Measurements from ENCODE around the gene HSPG2. TPM values are rescaled to one million over a fixed set of nuclear protein-coding genes. Genes with fewer than 3 reads are reported as not detected.
A peak's percentile ranks its signal among the peaks of the same experiment; 100 is the strongest.

Gene HSPG2
- total and polyA plus RNA-seq, 9 of the 15 experiments (the other 6 are each of a cell fraction or from before 2014, with no cell fraction given): 0.14 to 160 (median 15.7) TPM

- Histone ChIP-seq H3K27ac (ENCODE audit: extremely low read depth, low read depth, low read length) (no peak overlapping the region), H3K27me3 (ENCODE audit: control insufficient read depth in 2 of 2, insufficient read depth in 2 of 2, low read length in 2 of 2) (no peaks in the 10 kb centered on the region), H3K9me1 (ENCODE audit: control insufficient read depth, insufficient read depth, low read length) (no peaks in the 10 kb centered on the region), H3K9me3 (replicated peaks; ENCODE audit: control insufficient read depth, insufficient read depth, low read depth, low read length) (no peaks in the 10 kb centered on the region), H4K20me1 (replicated peaks; ENCODE audit: control insufficient read depth, insufficient read depth, low read length) (no peaks in the 10 kb centered on the region), H3K79me2 (ENCODE audit: control insufficient read depth, insufficient read depth, low read length) (no peaks in the 10 kb centered on the region), H2AFZ (ENCODE audit: low read depth, low read length) (0 out of 2 replicates have a peak overlapping the region, but pooled peaks have one; percentile 34), H3K4me1 (replicated peaks in 1 of 2; ENCODE audit: control insufficient read depth in 2 of 2, insufficient read depth in 2 of 2, low read length in 2 of 2) (peaks cover 5 to 26% of the 10 kb centered on the region in 2 experiments), H3K9ac (ENCODE audit: insufficient read depth in 1 of 2, low read depth in 2 of 2, low read length in 2 of 2) (no peak overlapping the region), H3K4me2 (ENCODE audit: insufficient read depth, low read length) (no peak overlapping the region), H3K4me3 (no peak overlapping the region), H3K36me3 (ENCODE audit: control insufficient read depth, insufficient read depth, low read length) (peaks cover under 1% of the 10 kb centered on the region; the same call in 1 of the 3 replicates)
- TF ChIP-seq, protein P1, sequence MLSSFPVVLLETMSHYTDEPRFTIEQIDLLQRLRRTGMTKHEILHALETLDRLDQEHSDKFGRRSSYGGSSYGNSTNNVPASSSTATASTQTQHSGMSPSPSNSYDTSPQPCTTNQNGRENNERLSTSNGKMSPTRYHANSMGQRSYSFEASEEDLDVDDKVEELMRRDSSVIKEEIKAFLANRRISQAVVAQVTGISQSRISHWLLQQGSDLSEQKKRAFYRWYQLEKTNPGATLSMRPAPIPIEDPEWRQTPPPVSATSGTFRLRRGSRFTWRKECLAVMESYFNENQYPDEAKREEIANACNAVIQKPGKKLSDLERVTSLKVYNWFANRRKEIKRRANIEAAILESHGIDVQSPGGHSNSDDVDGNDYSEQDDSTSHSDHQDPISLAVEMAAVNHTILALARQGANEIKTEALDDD (IDR thresholded peaks at IDR 0.05): peak; percentile 82
- TF ChIP-seq JUND (IDR thresholded peaks at IDR 0.05; ENCODE audit: borderline replicate concordance, low read depth, low read length) (0 out of 2 replicates have a peak, but pooled peaks have one; percentile 12), JUND (tag; IDR thresholded peaks at IDR 0.05; ENCODE audit: borderline replicate concordance, low read depth, low read length) (no peak), KDM2B (CRISPR knock-in tag; IDR thresholded peaks at IDR 0.05) (no peak), ZFP36 (IDR thresholded peaks at IDR 0.05; ENCODE audit: low read depth, low read length, partially characterized antibody) (no peak), ATF3 (IDR thresholded peaks at IDR 0.05) (0 out of 2 replicates have a peak, but pooled peaks have one; percentile 10), ATF3 (CRISPR knock-in tag; conservative IDR thresholded peaks at IDR 0.05) (no peak), TEAD1 (CRISPR knock-in tag; IDR thresholded peaks at IDR 0.05) (peak in 1 of 2 experiments; percentile 48; a peak in 1 of 4 replicates)
- TF ChIP-seq, protein P2, sequence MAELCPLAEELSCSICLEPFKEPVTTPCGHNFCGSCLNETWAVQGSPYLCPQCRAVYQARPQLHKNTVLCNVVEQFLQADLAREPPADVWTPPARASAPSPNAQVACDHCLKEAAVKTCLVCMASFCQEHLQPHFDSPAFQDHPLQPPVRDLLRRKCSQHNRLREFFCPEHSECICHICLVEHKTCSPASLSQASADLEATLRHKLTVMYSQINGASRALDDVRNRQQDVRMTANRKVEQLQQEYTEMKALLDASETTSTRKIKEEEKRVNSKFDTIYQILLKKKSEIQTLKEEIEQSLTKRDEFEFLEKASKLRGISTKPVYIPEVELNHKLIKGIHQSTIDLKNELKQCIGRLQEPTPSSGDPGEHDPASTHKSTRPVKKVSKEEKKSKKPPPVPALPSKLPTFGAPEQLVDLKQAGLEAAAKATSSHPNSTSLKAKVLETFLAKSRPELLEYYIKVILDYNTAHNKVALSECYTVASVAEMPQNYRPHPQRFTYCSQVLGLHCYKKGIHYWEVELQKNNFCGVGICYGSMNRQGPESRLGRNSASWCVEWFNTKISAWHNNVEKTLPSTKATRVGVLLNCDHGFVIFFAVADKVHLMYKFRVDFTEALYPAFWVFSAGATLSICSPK (IDR thresholded peaks at IDR 0.05; ENCODE audit: borderline replicate concordance): no peak
- in situ Hi-C loops (cut with MboI) (no loop called here), intact Hi-C loops (cut with micrococcal nuclease) (no loop called here)
- DNase-seq (ENCODE audit: extremely low read depth in 1 of 4, low spot score in 3 of 4) (no peak), ATAC-seq (no peak), FAIRE-seq (no peak)
- 63% methylated on average over 8 of the region's 8 CpGs for WGBS (ENCODE audit: insufficient coverage, low coverage, missing lambda C conversion rate)
- POLR2A ChIA-PET: interaction anchor here (0.6 kb wide), 1 partner anchor 157 kb away, joined by 3 read pairs; no protein-coding TSS in a partner anchor
- CTCF ChIA-PET (ENCODE audit: low intra/inter-chr PET ratio): no interaction called here
- BruUV-seq (replicated peaks): no TSS peak
These were observed 120.4 kb downstream of the HSPG2 start for GRCh38 chr1:21816602-21817302.
